Measurements from ENCODE around the gene CYTH4. TPM values are rescaled to one million over a fixed set of nuclear protein-coding genes. Genes with fewer than 3 reads are reported as not detected.
A peak's percentile ranks its signal among the peaks of the same experiment; 100 is the strongest.

The CYTH4 gene
- total and polyA plus RNA-seq, 2 experiments from 2014 or later, result not detected

DNA sequence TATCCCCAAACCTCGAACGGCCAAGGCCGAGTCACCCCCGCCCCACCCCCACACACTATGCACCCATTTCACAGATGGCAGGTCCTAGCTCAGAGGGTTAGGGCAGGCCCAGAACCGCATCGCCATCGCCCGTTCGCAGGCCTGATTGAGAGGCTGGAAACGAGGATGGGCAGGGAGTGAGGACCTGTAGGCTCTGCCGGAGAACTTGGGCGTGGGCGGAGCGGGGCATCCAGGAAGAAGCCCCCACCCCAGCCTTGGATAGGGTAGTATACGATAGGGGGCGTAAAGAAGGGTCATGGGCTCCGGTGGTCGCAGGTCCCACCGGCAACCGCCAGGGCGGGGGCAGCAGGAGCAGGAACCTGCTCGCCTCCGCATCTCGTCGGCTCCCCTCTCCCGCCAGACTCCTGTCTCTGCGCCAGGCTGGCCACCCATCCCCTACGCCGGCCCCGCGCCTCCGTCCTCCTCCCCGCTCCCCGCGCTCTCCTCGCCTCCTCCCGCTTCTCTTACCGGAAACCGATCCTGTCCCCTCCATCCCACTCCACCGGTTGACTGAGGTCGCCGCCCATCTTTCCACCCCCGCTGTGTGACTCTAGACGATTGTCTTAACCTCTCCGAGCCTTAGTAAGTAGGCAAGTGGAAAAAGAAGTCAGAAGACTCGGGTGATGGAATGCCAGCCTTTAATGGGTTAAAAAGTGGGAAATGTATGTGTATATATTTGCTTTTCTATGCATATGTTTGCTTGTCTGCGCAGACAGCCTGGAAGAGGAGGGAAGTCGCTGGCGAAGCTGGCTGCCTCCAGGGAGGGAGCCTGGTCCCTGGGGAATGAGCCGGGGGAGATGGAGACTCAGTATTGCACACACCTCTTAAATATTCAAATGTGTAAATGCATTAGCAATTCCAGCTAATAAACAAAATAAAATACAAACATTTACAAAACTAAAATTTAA is 52.8 kb downstream of the CYTH4 start:
- Histone ChIP-seq H3K4me1 (ENCODE audit: insufficient read depth) (peaks cover 23% of the 10 kb centered on the region), H3K27ac (ENCODE audit: low read depth) (no peak overlapping the region), H3K4me3 (peak overlapping the region; percentile 68), H3K79me2 (replicated peaks; ENCODE audit: insufficient read depth) (no peaks in the 10 kb centered on the region), H2AFZ (peak overlapping the region; percentile 92), H3F3A (replicated peaks; ENCODE audit: low read depth) (0 out of 2 replicates have a peak, but pooled peaks cover 3% of the 10 kb centered on the region), H4K20me1 (replicated peaks; ENCODE audit: insufficient read depth) (no peaks in the 10 kb centered on the region), H3K27me3 (ENCODE audit: insufficient read depth) (peaks cover 35% of the 10 kb centered on the region), H3K4me2 (peak overlapping the region; percentile 82), H3K9me2 (ENCODE audit: insufficient read depth) (no peaks in the 10 kb centered on the region), H3K36me3 (ENCODE audit: insufficient read depth) (no peaks in the 10 kb centered on the region)
- Mint-ChIP-seq H3K9me3 (no peaks in the 10 kb centered on the region), H3K4me1 (peaks cover 25% of the 10 kb centered on the region), H3K36me3 (ENCODE audit: low read depth) (no peaks in the 10 kb centered on the region), H3K27me3 (ENCODE audit: insufficient read depth, low read depth, poor library complexity) (peaks cover 33% of the 10 kb centered on the region), H3K4me3 (peak overlapping the region; percentile 72), H3K27ac (no peak overlapping the region)
- peak; percentile 64 for ATAC-seq
- DNase-seq (ENCODE audit: low spot score), result peak; percentile 79
- TF ChIP-seq ZNF114 (CRISPR knock-in tag; IDR thresholded peaks at IDR 0.05), result no peak
- TF ChIP-seq, protein P1, sequence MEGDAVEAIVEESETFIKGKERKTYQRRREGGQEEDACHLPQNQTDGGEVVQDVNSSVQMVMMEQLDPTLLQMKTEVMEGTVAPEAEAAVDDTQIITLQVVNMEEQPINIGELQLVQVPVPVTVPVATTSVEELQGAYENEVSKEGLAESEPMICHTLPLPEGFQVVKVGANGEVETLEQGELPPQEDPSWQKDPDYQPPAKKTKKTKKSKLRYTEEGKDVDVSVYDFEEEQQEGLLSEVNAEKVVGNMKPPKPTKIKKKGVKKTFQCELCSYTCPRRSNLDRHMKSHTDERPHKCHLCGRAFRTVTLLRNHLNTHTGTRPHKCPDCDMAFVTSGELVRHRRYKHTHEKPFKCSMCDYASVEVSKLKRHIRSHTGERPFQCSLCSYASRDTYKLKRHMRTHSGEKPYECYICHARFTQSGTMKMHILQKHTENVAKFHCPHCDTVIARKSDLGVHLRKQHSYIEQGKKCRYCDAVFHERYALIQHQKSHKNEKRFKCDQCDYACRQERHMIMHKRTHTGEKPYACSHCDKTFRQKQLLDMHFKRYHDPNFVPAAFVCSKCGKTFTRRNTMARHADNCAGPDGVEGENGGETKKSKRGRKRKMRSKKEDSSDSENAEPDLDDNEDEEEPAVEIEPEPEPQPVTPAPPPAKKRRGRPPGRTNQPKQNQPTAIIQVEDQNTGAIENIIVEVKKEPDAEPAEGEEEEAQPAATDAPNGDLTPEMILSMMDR (conservative IDR thresholded peaks at IDR 0.05; ENCODE audit: low read depth in 2 of 2), result peak; percentile 21 to 39; a peak in 3 of 4 replicates

DNA sequence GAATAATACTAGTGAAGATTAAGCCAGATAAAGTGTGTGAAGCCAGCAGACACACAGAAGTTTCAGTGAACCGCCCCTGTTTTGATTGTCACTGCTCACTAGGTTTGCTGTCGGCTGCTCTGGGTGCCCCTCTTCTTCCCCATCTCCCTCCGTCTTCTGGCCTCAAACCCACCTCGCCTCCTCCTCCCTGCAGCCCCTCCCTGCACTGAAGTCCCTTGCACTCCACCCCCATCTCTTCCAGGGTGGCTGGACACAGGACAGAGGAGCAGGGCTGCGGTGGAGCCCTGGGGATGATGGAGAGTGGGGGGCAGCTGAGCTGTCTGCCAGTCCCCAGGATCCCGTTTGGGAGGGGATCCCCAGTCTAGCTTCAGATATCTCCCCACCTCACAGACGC is 53.5 kb downstream of the CYTH4 start:
- Mint-ChIP-seq H3K27me3 (ENCODE audit: insufficient read depth, low read depth, poor library complexity) (peaks cover 34% of the 10 kb centered on the region), H3K4me1 (peaks cover 28% of the 10 kb centered on the region), H3K4me3 (peak overlapping the region; percentile 25; the same call in 1 of the 3 replicates), H3K36me3 (ENCODE audit: low read depth) (no peaks in the 10 kb centered on the region), H3K9me3 (no peaks in the 10 kb centered on the region), H3K27ac (no peak overlapping the region)
- no peaks in the 10 kb centered on the region for H3K79me2 ChIP-seq (replicated peaks; ENCODE audit: insufficient read depth)
- H3F3A ChIP-seq (replicated peaks; ENCODE audit: low read depth), result 0 out of 2 replicates have a peak, but pooled peaks cover 3% of the 10 kb centered on the region
- ATAC-seq, result no peak; the same call in 2 of the 3 replicates
- peaks cover 35% of the 10 kb centered on the region for H3K27me3 ChIP-seq (ENCODE audit: insufficient read depth)
- H3K36me3 ChIP-seq (ENCODE audit: insufficient read depth), result no peaks in the 10 kb centered on the region
- no peaks in the 10 kb centered on the region for H4K20me1 ChIP-seq (replicated peaks; ENCODE audit: insufficient read depth)
- H3K9me2 ChIP-seq (ENCODE audit: insufficient read depth), result no peaks in the 10 kb centered on the region
- H3K27ac ChIP-seq (ENCODE audit: low read depth), result no peak overlapping the region
- H3K4me2 ChIP-seq, result peak overlapping the region; percentile 82
- peak overlapping the region; percentile 68 for H3K4me3 ChIP-seq
- DNase-seq (ENCODE audit: low spot score), result no peak
- peak overlapping the region; percentile 92 for H2AFZ ChIP-seq
- peaks cover 29% of the 10 kb centered on the region for H3K4me1 ChIP-seq (ENCODE audit: insufficient read depth)
- TF ChIP-seq JUNB (IDR thresholded peaks at IDR 0.05; ENCODE audit: unreplicated experiment) (no peak), EZH2 (IDR thresholded peaks at IDR 0.05; ENCODE audit: low read depth, unreplicated experiment) (no peak)
- TF ChIP-seq, protein P2, sequence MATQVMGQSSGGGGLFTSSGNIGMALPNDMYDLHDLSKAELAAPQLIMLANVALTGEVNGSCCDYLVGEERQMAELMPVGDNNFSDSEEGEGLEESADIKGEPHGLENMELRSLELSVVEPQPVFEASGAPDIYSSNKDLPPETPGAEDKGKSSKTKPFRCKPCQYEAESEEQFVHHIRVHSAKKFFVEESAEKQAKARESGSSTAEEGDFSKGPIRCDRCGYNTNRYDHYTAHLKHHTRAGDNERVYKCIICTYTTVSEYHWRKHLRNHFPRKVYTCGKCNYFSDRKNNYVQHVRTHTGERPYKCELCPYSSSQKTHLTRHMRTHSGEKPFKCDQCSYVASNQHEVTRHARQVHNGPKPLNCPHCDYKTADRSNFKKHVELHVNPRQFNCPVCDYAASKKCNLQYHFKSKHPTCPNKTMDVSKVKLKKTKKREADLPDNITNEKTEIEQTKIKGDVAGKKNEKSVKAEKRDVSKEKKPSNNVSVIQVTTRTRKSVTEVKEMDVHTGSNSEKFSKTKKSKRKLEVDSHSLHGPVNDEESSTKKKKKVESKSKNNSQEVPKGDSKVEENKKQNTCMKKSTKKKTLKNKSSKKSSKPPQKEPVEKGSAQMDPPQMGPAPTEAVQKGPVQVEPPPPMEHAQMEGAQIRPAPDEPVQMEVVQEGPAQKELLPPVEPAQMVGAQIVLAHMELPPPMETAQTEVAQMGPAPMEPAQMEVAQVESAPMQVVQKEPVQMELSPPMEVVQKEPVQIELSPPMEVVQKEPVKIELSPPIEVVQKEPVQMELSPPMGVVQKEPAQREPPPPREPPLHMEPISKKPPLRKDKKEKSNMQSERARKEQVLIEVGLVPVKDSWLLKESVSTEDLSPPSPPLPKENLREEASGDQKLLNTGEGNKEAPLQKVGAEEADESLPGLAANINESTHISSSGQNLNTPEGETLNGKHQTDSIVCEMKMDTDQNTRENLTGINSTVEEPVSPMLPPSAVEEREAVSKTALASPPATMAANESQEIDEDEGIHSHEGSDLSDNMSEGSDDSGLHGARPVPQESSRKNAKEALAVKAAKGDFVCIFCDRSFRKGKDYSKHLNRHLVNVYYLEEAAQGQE (IDR thresholded peaks at IDR 0.05; ENCODE audit: unreplicated experiment), result no peak
- TF ChIP-seq, protein P3, sequence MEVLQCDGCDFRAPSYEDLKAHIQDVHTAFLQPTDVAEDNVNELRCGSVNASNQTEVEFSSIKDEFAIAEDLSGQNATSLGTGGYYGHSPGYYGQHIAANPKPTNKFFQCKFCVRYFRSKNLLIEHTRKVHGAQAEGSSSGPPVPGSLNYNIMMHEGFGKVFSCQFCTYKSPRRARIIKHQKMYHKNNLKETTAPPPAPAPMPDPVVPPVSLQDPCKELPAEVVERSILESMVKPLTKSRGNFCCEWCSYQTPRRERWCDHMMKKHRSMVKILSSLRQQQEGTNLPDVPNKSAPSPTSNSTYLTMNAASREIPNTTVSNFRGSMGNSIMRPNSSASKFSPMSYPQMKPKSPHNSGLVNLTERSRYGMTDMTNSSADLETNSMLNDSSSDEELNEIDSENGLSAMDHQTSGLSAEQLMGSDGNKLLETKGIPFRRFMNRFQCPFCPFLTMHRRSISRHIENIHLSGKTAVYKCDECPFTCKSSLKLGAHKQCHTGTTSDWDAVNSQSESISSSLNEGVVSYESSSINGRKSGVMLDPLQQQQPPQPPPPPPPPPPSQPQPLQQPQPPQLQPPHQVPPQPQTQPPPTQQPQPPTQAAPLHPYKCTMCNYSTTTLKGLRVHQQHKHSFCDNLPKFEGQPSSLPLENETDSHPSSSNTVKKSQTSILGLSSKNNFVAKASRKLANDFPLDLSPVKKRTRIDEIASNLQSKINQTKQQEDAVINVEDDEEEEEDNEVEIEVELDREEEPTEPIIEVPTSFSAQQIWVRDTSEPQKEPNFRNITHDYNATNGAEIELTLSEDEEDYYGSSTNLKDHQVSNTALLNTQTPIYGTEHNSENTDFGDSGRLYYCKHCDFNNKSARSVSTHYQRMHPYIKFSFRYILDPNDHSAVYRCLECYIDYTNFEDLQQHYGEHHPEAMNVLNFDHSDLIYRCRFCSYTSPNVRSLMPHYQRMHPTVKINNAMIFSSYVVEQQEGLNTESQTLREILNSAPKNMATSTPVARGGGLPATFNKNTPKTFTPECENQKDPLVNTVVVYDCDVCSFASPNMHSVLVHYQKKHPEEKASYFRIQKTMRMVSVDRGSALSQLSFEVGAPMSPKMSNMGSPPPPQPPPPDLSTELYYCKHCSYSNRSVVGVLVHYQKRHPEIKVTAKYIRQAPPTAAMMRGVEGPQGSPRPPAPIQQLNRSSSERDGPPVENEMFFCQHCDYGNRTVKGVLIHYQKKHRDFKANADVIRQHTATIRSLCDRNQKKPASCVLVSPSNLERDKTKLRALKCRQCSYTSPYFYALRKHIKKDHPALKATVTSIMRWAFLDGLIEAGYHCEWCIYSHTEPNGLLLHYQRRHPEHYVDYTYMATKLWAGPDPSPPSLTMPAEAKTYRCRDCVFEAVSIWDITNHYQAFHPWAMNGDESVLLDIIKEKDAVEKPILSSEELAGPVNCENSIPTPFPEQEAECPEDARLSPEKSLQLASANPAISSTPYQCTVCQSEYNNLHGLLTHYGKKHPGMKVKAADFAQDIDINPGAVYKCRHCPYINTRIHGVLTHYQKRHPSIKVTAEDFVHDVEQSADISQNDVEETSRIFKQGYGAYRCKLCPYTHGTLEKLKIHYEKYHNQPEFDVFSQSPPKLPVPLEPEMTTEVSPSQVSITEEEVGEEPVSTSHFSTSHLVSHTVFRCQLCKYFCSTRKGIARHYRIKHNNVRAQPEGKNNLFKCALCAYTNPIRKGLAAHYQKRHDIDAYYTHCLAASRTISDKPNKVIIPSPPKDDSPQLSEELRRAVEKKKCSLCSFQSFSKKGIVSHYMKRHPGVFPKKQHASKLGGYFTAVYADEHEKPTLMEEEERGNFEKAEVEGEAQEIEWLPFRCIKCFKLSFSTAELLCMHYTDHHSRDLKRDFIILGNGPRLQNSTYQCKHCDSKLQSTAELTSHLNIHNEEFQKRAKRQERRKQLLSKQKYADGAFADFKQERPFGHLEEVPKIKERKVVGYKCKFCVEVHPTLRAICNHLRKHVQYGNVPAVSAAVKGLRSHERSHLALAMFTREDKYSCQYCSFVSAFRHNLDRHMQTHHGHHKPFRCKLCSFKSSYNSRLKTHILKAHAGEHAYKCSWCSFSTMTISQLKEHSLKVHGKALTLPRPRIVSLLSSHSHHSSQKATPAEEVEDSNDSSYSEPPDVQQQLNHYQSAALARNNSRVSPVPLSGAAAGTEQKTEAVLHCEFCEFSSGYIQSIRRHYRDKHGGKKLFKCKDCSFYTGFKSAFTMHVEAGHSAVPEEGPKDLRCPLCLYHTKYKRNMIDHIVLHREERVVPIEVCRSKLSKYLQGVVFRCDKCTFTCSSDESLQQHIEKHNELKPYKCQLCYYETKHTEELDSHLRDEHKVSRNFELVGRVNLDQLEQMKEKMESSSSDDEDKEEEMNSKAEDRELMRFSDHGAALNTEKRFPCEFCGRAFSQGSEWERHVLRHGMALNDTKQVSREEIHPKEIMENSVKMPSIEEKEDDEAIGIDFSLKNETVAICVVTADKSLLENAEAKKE (CRISPR knock-in tag; IDR thresholded peaks at IDR 0.05), result no peak

All from GM23338 (cell line).